Activated naive CD4-positive, alpha-beta T cell treated with anti-CD3 and anti-CD28 coated beads, Interleukin-2, amount 10 ng/mL, durations not matched to agents 5 hours and 36 hours (primary cell): ENCODE results near the gene OR2B2. TPM values are rescaled to one million over a fixed set of nuclear protein-coding genes. Genes with fewer than 3 reads are reported as not detected.

Experiments used
- total RNA-seq, 2 experiments: library from RNA; stranded (reverse); gene quantifications; one replicate each; pipeline ENCODE4 v1.2.3, GENCODE V29; 2021

The OR2B2 gene
- total RNA-seq, result not detected

GRCh38 chr6:27911956-27912446, at the start of gene OR2B2:
TSS of gene OR2B2 (minus strand) at chr6:27912396. CDS start at chr6:27912319, 77 bp downstream.

GRCh38 chr6:27956941-27957340, 44.7 kb upstream of the OR2B2 start, which contains the start of gene OR2B6:
TSS of gene OR2B6 (plus strand) at chr6:27957241. CDS start at chr6:27957241, 0 bp downstream.

Other genes with a start within 250 kb of the OR2B2 start
- gene OR2B6, start 44.8 kb upstream of the OR2B2 start, total RNA-seq, result under 1 TPM in 1 of 2 experiments, not detected in 1; 0.23 TPM
- gene ZNF165, start 168.2 kb upstream of the OR2B2 start, total RNA-seq, result 1 to 10 TPM in 1 of 2 experiments, under 1 TPM in 1; 0.81 to 1.1 TPM
- gene ZSCAN16, start 212.2 kb upstream of the OR2B2 start, total RNA-seq, result 1 to 10 TPM; 5.3 to 7.1 TPM
- 10 to 100 TPM; 22.5 to 22.8 TPM for gene ZKSCAN8, start 229.5 kb upstream of the OR2B2 start, total RNA-seq